GM10266 (cell line): ENCODE measurements around the gene LIPT1.
"Not testable (repeated sequence)": the region's sequence is repeated elsewhere in the genome, so short reads cannot be mapped to it uniquely, and the experiment has no call there.

Experiments
- DNase-seq: peaks from one replicate; pipeline ENCODE4 v3.0.0; 2012; ENCODE audit errors: extremely low spot score
- TF ChIP-seq, protein P1 (sequence below): IDR thresholded peaks from 2 replicates; pipeline ENCODE4 v1.5.1; 2012; ENCODE audit warnings: mild to moderate bottlenecking, low read depth; ENCODE audit not compliant: control insufficient read depth, insufficient read depth; ENCODE audit errors: missing control alignments

Gene LIPT1

DNA sequence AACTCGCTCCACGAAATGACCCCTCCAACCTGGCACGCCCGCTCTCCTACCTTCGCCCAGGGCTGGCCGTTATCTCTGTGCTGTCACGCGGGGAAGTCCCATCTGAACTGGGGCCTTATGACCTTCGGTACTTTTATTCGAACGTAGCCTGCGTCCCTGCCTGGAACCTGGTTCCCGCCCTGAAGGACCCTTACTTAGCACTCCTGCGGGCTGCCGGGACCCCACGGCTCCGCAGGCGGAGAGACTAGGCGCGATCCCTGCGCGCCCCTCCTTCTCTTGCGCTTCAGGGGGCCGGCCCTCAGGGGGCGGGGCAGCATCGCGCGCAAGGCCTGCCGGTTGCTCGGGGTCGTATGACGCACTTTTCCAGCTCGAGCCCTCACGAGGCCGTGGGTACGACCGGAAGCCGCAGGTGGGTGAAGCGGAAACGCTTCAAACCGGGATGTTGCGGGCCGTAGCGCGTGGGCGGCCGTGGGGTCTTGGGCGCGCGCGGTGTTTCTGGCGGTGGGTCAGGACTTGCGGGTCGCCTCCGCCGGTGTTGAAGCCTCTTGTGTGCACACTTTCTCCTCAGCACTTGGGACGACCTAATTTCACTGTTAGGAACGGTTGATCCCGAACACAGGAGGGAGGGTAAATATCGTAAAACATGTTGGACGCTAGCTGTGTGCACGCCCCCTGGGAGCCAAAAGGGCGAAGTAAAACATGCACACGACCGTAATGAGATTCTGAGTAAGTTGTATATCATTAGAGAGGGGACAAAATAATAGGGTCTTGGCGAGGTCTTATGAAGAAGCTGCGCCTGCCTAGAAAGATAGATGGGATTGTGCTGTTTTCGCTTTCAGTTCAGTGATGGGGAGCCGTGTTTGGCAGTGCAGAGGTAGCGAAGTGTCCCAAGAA, at the start of gene LIPT1, which contains the start of gene TSGA10:
TSS of gene LIPT1 (plus strand) at position 325 of the 894 bp plus-strand sequence. CDS start 6,991 bp downstream, outside the sequence.
TSS of gene TSGA10 (minus strand) at position 300 of the 894 bp plus-strand sequence. CDS start 45,503 bp downstream, outside the sequence.
- DNase-seq = peak; percentile 91
- TF ChIP-seq, protein P1, sequence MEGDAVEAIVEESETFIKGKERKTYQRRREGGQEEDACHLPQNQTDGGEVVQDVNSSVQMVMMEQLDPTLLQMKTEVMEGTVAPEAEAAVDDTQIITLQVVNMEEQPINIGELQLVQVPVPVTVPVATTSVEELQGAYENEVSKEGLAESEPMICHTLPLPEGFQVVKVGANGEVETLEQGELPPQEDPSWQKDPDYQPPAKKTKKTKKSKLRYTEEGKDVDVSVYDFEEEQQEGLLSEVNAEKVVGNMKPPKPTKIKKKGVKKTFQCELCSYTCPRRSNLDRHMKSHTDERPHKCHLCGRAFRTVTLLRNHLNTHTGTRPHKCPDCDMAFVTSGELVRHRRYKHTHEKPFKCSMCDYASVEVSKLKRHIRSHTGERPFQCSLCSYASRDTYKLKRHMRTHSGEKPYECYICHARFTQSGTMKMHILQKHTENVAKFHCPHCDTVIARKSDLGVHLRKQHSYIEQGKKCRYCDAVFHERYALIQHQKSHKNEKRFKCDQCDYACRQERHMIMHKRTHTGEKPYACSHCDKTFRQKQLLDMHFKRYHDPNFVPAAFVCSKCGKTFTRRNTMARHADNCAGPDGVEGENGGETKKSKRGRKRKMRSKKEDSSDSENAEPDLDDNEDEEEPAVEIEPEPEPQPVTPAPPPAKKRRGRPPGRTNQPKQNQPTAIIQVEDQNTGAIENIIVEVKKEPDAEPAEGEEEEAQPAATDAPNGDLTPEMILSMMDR = no peak

- DNase-seq = no peak
- TF ChIP-seq, protein P1 = no peak
Measured at GRCh38 chr2:99106913-99107312, 47.9 kb upstream of the LIPT1 start.

DNA sequence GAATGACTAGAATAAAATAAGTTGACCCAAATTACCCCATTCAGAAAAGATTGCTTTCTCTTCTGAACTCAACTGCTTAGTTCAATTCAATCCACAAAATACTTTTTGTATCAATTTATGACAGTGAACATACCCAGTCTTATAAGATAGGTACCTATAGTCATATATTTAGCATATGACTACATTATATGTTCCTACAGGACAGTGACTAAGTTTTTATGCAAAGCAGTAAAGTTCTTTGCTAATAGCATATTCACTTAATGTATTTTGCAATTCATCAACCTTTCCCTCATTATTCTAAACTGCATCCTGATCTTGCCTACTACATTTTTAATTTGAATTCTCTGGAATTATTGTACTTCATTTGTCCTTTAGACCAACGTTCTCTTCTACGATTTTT, 43.5 kb upstream of the LIPT1 start:
- DNase-seq = no peak
- TF ChIP-seq, protein P1 = no peak

GRCh38 chr2:99111945-99112344, 42.8 kb upstream of the LIPT1 start:
- TF ChIP-seq, protein P1 = no peak
- DNase-seq = no peak

GRCh38 chr2:99112617-99113016, 42.1 kb upstream of the LIPT1 start:
- DNase-seq = no peak
- TF ChIP-seq, protein P1 = no peak

- TF ChIP-seq, protein P1 = no peak
- DNase-seq = no peak
Measured at GRCh38 chr2:99127981-99128380, 26.8 kb upstream of the LIPT1 start.

- DNase-seq = not testable (repeated sequence)
Measured at GRCh38 chr2:99135044-99135556, 19.7 kb upstream of the LIPT1 start.
